G401 (cell line): ENCODE data around the gene MATK. TPM values are rescaled to one million over a fixed set of nuclear protein-coding genes. Genes with fewer than 3 reads are reported as not detected.
"Not testable (repeated sequence)": the region's sequence is repeated elsewhere in the genome, so short reads cannot be mapped to it uniquely, and the experiment has no call there.

ENCODE experiments used
- DNase-seq: peaks from one replicate; pipeline ENCODE4 v3.0.0-alpha.2; 2015; ENCODE audit warnings: low spot score
- in situ Hi-C: cut with HindIII; loops from 2 replicates; pipeline ENCODE4 v1.10.0; 2016; ENCODE audit warnings: low sequenced_read_pairs, mixed read lengths
- total RNA-seq: library from RNA; depleted of rRNA; stranded (reverse); fragments of >200 nt; shearing (Covaris generic); gene quantifications from 2 replicates; pipeline ENCODE4 v1.2.3, GENCODE V29; 2014

Gene MATK
- total RNA-seq, 1 experiment from 2014 or later = 18.5 TPM

DNA sequence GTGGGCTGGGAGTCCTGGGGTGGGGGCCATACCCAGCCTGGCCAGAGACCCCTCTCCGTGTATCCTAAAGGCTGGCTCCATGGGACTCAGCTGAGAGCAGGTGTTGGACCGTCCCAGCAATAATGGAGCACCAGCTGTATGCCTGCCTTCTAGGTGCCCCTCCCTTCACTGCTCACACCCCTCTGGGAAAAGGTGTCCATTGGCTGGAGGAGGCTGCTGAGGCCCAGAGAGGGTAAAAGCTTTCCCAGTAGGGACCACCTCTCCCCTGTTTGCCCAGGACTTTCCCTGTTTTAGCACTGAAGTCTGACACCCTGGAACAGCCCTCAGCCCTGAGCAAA lies 10.8 kb downstream of the MATK start:
- in situ Hi-C loops = no loop called here
- no peak for DNase-seq

DNA sequence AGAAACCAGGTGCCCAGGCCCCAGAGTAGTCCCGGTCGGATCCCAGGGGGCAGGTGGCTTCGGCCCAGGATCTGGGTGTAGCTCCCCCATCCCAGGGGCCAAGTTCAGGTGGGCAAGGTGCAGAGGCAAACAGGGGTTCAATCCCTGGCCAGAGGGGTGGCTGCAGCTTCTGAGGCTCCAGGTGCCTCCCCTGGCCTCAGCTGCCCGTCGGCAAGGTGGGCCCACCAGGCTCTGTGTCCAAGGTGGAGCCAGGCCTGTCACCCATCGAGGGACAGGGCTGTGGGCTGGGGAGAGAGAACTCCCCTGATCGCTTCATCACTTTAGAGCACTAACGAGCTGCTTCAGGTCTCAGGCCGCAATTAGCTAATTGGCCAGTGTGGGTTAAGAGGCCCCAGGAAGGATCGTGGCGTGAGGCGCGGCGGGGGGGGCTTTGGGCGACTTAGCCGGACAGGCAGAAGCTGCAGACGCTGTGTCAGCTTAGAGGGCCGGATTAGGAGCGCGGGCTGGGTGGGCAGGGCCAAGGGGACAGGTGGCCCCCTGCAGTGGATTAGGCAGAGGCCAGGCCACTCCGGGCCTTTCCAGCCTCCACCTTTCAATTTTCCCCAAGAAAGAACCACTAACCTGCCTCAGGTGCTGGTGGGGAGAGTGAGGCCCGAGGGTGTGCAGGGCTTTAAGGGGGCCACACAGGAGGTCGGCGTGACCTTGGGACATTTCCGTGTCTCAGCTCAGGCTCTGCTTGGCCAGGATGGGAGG lies 11.4 kb downstream of the MATK start:
- in situ Hi-C loops = no loop called here

DNA sequence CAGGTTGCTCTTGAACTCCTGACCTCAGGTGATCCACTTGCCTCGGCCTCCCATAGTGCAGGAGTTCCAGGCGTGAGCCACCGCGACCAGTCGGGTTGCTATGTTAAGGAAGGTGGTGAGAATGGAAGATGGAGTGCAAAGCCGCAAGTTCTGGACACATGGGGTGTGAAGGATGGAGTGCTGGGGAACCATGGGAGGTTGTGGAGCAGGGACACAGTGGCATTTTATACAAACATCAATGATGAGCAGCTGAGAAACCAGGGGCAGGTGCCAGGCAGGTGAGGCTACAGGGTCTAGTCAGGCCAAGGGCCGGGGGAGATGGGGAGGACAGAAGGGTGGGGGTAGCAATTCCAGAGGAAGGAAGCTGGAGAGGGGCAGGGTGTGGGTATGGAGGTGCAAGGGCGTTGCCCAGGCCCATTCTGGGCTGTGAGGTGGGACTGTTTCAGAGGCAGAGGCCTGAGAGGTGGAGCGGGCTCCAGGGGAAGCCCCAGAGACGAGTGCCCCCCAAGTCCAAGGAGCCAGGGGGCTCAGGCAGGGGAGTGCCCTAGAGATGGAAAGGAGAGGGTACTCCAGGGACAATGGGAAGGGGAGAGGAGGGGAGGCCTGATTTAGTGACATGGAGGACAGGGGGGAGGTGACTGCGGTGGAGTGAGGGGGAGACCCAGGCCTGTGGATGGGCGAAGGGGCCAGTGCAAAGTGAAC lies 12.2 kb downstream of the MATK start:
- DNase-seq = no peak
- in situ Hi-C loops = no loop called here

More for the DNA sequence above, 11.4 kb downstream of the MATK start:
- no peak for DNase-seq

DNA sequence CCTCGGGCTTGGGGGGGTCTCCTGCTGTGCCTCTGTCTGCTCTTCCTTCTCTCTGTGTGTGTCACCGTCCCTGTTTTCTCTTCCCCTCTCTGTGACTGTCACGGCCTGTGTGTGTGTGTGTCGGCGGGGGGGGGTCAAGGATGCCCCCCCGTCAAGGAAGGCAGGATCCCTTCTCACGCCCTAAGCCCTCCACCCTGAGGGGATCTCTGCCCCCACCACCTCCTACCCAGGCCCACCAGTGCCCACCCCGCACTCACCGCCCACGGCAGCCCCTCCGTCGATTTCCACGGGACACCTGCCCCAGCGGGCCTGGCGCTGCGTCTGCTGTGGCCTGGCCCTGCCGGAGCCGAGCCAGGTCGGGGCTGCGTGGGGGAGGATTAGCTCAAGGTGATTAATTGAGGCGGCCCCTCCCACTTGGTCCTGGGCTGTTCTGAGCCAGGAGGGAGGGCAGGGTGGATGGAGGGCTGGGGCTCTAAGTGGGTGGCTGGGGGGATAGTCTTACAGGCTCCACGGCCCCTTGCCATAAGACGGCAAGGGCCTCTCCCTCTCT lies 14.2 kb downstream of the MATK start, which contains the start of gene RAX2:
Gene RAX2, minus strand, starts transcription at position 323 of the 550 bp plus-strand sequence. CDS start 486 bp downstream, outside the sequence.
- in situ Hi-C loops = no loop called here

DNA sequence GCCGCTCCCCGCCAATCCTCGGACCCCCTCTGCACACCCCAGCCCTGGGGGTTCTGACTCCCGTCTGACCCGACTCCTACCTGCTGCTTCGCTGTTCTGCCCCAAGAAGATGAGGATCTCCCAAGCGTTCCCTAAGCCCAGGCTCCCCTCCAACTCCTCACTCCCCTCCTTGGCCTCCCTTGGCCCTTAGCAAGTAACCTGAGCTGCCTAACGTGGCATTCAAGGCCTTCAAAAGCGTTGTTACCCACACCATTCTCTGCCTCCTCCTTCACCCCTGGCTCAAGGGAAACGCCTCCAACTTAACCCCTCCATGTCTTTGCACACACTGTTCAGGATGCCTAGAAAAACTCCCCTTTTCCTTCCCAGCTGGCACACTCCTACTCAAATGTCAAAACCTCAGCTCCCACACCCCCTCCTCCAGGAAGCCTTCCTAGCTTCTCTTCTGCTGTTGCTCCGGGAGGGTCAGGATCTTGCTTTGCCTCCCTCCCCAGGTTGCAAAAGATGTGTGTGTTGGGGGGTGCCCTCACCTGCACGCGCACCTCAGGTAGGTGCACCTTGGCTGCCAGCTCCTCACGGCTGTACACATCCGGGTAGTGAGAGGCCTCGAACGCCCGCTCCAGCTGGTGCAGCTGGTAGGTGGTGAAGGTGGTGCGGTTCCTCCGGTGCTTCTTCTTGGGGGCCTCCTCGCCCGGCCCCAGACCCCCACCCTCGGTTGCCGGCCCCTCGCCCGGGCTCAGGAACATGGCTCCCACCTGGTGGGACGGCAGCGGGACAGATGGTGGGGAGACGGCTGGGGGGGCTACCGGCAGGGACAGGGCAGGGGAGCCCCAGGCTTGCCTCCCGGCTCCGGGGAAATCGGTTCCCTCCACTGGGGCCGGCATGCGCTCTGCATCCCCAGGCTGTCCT lies 14.9 kb downstream of the MATK start:
- in situ Hi-C loops = no loop called here
- no peak for DNase-seq

More for the DNA sequence above, 14.2 kb downstream of the MATK start, which contains the start of gene RAX2:
- DNase-seq = no peak

DNA sequence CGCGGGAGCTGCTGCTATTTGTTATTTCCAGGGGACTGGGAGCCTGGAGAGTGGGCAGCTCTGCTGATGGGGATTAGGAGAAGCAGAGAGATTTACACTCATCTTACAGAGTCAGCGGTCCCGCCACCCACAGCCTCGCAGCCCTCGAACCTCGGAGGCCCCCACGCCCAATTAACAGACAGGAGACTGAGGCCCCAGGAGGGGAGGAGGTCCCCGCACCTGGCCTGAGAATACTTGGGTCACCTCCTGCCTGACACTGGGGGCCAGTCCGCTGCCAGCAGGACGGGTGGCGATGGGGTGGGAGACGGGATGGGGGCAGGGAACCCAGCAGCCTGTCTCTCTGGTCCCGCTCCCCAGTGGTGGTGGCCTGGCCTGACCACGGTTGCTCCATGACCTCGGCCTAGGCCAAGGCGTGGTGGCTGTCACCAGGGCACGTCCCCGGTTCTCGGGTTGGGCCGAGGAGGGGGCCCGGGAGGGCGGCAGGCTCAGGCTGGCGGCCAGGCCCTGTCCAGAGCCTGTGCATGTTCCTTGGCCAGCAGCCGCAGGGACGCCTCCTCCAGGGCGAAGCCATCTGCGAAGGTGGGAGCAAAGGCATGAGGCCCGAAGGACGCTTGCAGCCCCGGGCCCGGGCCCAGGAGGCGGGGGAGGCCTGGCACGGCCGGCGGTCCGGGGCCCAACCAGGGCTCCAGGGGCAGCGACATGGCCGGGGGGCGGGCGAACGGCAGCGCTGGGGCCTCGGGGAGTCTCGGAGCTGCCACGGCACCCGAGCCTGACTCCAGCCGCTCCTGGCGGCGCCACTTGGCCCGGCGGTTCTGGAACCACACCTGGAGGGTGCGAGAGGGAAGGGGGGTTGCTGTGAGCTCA lies 15.8 kb downstream of the MATK start:
- DNase-seq = peak; percentile 33
- in situ Hi-C loops = no loop called here

DNA sequence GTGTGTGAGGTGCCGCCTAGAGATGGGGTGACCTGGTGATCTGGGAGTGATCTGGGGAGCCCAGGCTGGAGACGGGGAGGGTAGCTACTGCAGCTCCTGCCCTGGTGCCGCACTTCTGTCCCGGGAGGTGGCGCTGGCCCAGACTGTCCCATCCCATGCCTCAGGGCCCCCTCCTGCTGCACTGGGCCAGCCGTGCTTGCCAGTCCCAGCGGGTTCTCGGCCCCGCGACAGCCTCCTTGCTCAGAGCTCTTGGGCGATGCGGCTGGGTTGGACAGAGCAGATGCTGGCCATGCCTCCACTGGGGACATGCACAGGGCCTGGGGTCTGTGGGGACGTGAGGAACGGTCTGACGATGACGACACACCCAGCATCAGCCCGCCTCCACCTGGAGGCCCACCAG lies 16.7 kb downstream of the MATK start:
- DNase-seq = no peak
- in situ Hi-C loops = no loop called here

DNA sequence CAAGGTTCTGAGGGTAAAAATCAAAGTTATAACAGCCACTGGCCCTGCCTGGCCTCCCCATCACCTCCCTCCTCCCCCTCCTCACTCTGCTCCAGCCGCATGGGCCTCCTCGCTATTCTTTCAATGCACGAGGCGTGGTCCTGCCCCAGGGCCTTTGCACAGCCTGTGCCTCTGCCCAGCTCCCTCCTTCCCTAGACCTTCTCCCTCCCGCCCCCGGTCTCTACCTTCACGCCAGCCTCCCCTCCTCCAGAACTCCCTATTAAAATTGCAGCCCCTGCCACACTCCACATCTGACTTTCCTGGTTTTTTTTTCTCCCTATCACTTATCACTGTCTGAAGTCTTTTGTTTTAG lies 17.5 kb downstream of the MATK start:
- in situ Hi-C loops = no loop called here
- no peak for DNase-seq

DNA sequence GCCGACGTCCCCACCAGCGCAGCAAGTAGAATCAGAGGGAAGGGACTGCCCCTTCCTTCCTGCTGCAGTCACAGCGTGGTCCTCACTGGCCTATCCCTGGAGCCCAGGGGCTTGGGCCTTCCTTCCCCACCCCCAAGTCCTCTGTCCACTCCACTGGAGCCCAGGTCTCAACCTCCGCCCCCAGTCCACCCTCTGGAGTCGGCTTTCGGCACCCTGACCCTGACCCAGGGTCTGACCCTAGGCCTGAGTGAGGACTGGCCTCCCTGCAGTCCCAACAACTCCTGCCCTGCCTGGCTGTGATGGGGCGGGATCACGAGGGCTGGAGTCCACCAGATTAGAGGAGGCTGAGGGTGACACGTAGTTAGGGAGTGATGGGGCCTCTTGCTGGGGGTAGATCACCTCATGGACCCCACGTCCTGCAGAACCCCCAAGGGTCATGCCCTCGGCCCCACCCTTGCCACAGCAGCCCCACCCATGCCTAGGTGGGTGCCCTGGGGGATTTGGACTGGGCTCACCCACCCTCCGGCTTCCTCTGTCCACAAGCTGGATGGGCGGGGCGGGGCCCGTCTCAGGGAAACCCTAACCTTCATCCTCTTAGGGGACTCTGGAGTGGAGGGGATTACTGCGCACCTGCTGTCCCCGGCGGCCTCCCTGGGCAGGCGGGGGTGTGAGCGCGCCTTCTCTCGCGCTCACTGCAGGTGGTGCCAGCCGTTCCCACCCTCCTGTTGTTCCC lies 18.0 kb downstream of the MATK start:
- in situ Hi-C loops = no loop called here
- no peak for DNase-seq

DNA sequence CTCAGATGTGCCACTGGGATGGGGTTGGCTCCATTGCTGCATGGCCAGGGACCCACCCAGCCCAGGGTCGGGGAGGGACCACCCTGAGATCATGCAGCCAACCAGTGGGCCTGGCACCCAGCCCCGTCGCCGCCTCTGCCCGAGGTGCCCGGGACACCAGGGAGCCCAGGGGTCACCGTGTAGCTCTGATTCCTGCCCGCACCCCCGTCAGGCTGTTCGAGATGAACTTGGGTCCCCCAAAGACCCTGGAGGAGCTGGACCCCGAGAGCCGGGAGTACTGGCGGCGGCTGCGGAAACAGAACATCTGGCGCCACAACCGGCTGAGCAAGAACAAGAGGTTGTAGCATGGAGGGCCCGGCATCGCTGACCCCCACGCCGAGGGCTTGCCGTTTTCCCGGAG lies 19.1 kb downstream of the MATK start:
- DNase-seq = no peak
- in situ Hi-C loops = no loop called here

DNA sequence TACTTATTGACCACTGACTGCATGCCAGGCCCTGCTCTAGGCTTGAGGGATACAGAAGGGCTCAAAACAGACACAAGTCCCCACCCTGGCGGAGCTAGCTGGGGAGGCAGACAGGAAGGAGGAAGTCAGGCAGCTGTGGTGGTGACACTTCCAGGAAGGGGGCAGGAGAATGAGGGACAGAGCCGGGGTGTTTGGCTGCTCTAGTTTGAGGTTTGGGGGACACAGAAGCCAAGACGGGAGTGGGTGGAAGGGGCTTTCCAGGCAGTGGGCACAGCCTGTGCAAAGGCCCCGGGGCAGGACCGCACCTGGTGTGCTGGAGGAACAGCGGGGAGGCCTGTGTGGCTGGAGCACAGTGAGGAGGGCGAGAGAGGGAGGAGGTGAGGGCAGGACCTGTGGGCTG lies 19.7 kb downstream of the MATK start:
- no peak for DNase-seq

DNA sequence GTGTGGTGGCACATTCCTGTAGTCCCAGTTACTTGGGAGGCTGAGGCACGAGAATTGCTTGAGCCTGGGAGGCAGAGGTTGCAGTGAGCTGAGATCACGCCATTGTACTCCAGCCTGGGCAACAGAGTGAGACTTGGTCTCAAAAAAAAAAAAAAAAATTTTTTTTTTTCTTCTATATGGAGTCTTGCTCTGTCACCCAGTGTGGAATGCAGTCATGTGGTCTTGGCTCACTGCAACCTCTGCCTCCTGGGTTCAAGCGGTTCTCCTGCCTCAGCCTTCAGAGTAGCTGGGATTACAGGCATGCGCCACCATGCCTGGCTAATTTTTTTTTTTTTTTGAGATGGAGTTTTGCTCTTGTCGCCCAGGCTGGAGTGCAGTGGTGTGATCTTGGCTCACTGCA lies 20.4 kb downstream of the MATK start:
- in situ Hi-C loops, DNase-seq: not testable (repeated sequence)

More for the DNA sequence above, 19.7 kb downstream of the MATK start:
- in situ Hi-C loops = no loop called here

DNA sequence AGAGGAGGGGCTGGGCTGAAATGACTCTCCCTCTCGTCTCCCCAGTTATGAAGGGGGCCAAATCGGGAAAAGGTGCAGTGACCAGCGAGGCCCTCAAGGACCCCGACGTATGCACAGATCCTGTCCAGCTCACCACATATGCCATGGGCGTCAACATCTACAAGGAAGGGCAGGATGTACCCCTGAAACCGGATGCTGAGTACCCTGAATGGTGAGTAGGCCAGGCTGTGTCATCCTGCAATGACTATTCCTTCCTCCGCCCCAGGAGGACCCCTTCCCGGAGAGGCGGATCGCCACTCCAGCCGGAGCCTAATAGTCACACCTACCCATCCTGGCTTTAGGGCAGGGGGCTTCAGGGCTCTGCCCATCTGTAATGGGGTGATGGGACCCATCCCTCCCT lies 21.1 kb downstream of the MATK start:
- in situ Hi-C loops = no loop called here
- no peak for DNase-seq

DNA sequence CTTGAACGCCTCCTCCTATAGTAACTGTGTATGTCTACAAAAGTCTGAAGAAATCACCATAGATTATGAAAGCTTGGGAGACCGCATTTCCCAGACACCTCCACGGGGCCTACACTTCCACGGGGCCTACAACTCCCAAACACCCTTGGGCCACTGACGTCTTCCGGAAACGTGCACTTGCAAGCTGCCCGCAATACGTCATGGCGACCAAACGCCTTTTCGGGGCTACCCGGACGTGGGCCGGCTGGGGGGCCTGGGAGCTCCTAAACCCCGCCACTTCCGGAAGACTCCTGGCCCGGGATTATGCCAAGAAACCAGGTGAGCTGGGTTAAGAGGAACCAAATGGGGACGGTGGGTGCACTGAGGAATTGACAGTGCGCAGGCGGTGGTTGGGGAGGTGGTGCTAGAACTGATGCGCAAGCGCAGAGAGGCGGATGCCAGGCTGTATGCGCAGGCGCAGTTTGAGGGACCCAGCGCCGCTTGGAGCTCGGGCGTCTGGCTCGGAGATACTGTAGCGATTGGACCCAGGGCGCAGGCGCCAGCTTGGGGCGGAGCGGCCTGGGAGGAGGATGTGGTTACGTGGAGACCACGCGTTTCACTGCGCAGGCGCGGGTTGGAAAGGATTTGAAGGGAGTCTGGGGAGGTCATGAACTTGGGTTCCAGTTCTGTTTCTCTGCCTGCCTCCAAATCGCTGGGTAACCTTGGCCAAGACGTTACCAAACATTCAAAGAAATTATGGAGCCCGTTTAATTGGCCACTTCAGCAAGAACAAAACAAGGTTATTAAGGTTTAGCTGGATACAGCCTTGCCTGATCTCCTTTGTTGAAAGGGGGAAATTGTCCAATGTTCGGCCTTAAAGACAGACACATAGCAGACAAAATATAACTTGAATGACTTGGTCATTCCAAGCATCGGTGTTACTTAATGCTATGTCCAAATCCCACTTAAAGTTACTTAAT lies 23.4 kb downstream of the MATK start, which contains the start of gene MRPL54:
Gene MRPL54, plus strand, starts transcription at position 182 of the 959 bp plus-strand sequence. Its CDS starts 19 bp downstream, at position 201.
- DNase-seq = peak; percentile 98
- in situ Hi-C loops = no loop called here

DNA sequence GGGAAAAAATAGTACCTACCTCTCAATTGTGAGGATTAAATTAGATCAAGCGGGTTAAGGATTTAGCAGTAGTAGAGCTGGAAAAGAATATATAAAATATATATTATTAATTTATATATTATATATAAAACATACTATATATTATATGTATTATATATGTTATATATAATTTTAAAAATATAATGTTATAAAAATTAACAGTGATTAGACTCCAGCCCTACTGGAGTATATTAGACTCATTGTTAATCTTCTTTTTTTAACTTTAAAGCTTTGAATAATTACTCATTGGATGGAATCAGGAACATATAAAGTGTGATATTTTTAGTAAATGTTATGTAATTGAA lies 24.1 kb downstream of the MATK start:
- no peak for DNase-seq
- in situ Hi-C loops = no loop called here

DNA sequence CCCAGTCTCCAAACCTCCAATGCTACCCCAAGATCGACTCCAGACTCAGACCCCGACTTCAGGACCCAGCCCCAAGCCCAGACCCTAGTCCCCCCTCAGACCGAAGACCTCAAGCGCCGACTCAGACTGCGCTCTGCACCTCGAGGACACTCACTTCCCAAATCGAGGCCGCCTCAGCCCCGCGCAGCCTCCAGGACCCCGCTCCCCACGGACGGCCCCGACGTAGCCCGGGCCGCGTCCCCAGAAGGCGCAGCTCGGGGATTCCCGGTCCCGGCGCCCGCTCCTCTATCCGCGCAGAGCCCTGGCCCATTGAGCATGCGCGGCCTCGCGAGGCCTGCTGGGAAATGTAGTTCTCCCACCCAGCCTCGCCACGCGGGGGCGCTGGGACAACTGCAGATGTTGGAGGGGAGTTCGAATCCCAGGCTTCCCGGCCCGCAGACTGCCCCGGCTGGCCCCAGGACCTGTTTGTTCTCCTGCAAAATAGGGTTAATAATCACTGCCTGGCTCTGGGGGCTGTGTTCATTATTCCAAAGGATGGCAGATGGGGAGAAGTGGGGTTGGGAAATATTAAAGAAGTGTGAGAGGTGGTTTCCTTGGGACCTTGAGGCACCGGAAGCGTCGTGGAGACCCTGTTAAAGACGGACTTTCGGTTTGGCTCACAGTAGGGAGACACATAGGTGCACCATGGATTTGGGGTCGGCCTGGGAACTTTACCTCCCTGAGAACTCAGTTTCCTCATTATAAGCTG lies 24.6 kb downstream of the MATK start, which contains the start of gene APBA3:
Gene APBA3, minus strand, starts transcription at position 311 of the 748 bp plus-strand sequence. CDS start 1,428 bp downstream, outside the sequence.
- peak; percentile 84 for DNase-seq
- in situ Hi-C loops = no loop called here
